Measurements from ENCODE around the gene NOVA1. TPM values are rescaled to one million over a fixed set of nuclear protein-coding genes. Genes with fewer than 3 reads are reported as not detected.

Gene NOVA1
- total RNA-seq, 1 donor from 2014 or later = 1.9 TPM

DNA sequence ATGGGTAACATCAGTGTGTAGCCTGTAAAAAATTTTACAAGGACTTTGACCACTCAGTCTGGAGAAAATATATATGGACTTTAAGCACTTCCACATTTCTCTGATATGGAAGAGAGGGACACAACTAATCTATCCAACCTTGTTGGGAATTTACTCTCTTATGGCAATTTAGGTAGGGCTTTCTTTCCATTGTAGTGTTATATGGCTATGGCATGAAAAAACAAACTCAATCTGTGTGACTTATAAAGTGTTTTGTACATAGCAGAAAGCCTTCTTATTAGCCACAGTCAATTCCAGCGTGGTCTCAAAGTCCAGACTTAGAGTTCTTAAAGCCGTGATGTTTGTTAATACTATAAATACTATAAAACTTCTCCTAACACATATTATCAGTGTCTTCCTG is 98.3 kb downstream of the NOVA1 start:
- Mint-ChIP-seq H3K4me3 (ENCODE audit: unreplicated experiment) (no peak overlapping the region), H3K36me3 (ENCODE audit: unreplicated experiment) (no peaks in the 10 kb centered on the region), H3K27me3 (ENCODE audit: unreplicated experiment) (no peaks in the 10 kb centered on the region), H3K9me3 (ENCODE audit: unreplicated experiment) (peaks cover 5% of the 10 kb centered on the region), H3K27ac (ENCODE audit: unreplicated experiment) (no peak overlapping the region), H3K4me1 (ENCODE audit: unreplicated experiment) (no peaks in the 10 kb centered on the region)
- TF ChIP-seq, protein P1, sequence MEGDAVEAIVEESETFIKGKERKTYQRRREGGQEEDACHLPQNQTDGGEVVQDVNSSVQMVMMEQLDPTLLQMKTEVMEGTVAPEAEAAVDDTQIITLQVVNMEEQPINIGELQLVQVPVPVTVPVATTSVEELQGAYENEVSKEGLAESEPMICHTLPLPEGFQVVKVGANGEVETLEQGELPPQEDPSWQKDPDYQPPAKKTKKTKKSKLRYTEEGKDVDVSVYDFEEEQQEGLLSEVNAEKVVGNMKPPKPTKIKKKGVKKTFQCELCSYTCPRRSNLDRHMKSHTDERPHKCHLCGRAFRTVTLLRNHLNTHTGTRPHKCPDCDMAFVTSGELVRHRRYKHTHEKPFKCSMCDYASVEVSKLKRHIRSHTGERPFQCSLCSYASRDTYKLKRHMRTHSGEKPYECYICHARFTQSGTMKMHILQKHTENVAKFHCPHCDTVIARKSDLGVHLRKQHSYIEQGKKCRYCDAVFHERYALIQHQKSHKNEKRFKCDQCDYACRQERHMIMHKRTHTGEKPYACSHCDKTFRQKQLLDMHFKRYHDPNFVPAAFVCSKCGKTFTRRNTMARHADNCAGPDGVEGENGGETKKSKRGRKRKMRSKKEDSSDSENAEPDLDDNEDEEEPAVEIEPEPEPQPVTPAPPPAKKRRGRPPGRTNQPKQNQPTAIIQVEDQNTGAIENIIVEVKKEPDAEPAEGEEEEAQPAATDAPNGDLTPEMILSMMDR (IDR thresholded peaks at IDR 0.05) = no peak
- DNase-seq (ENCODE audit: extremely low spot score, unreplicated experiment) = no peak

DNA sequence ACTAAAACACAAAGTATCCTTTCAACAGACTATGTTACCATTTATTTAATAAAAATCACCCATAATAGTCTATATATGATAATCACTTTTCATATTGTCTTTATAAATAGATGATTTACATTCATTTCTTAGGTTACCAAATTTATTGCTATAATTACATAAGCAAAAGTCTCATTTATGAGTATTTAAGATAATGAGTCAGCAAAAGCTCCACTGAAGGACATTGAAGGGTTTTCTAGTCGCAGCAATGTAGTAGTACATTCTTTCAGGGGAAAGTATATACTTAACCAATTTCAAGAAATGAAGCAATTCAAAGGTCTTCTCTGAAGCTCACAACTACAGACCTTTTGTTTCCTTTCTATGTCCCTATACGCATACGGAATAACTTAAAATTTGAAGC is 110.9 kb downstream of the NOVA1 start:
- Mint-ChIP-seq H3K4me1 (ENCODE audit: unreplicated experiment) (no peaks in the 10 kb centered on the region), H3K4me3 (ENCODE audit: unreplicated experiment) (no peak overlapping the region), H3K36me3 (ENCODE audit: unreplicated experiment) (no peaks in the 10 kb centered on the region), H3K27me3 (ENCODE audit: unreplicated experiment) (no peaks in the 10 kb centered on the region), H3K9me3 (ENCODE audit: unreplicated experiment) (peaks cover 4% of the 10 kb centered on the region), H3K27ac (ENCODE audit: unreplicated experiment) (no peak overlapping the region)
- no peak for DNase-seq (ENCODE audit: extremely low spot score, unreplicated experiment)
- TF ChIP-seq, protein P1 (IDR thresholded peaks at IDR 0.05) = no peak

DNA sequence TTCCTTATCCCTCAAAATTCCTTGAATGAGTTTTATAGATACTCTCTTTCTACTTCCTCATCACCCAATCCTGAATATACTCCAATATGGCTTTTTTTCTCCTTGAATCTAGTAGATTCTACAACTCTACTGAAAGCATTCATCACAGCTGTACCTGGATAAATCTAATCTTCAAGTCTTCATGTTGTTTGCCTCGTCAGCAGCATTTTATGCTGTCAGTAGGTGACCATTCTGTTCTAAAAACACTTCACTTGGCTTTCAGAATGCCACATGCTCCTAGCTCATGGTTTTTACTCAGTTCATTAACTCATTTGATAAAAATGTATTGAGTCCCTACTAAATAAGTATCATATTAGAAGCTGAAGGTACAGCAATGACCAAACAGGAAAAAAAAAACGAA is 113.3 kb downstream of the NOVA1 start:
- TF ChIP-seq, protein P1 (IDR thresholded peaks at IDR 0.05) = no peak
- no peak for DNase-seq (ENCODE audit: extremely low spot score, unreplicated experiment)
- peaks cover 4% of the 10 kb centered on the region for H3K9me3 Mint-ChIP-seq (ENCODE audit: unreplicated experiment)

DNA sequence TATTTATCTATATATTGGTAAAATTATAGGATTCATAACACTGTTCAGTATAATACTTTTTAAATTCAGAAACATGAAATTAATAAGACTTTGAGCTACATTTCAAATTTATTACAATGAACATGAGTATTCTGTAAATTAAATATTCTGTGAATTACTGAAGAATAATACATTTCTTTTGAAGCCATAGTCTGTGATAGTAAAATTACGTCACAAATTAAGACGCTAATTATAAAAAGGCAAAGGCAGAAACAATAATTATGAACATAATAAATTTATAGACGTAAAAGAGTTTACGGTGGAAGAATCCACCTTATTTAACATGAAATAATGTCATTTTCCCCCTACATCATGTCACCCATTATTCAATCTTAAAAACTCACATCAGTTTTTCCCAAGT is 118.9 kb downstream of the NOVA1 start:
- no peak overlapping the region for H3K27ac Mint-ChIP-seq (ENCODE audit: unreplicated experiment)
- no peak overlapping the region for H3K4me3 Mint-ChIP-seq (ENCODE audit: unreplicated experiment)
- peaks cover 4% of the 10 kb centered on the region for H3K9me3 Mint-ChIP-seq (ENCODE audit: unreplicated experiment)
- no peaks in the 10 kb centered on the region for H3K27me3 Mint-ChIP-seq (ENCODE audit: unreplicated experiment)
- TF ChIP-seq, protein P1 (IDR thresholded peaks at IDR 0.05) = no peak
- no peak for DNase-seq (ENCODE audit: extremely low spot score, unreplicated experiment)
- H3K4me1 Mint-ChIP-seq (ENCODE audit: unreplicated experiment) = no peaks in the 10 kb centered on the region
- no peaks in the 10 kb centered on the region for H3K36me3 Mint-ChIP-seq (ENCODE audit: unreplicated experiment)

More for the DNA sequence above, 113.3 kb downstream of the NOVA1 start:
- Mint-ChIP-seq H3K4me3 (ENCODE audit: unreplicated experiment) (no peak overlapping the region), H3K27ac (ENCODE audit: unreplicated experiment) (no peak overlapping the region), H3K36me3 (ENCODE audit: unreplicated experiment) (no peaks in the 10 kb centered on the region), H3K27me3 (ENCODE audit: unreplicated experiment) (no peaks in the 10 kb centered on the region), H3K4me1 (ENCODE audit: unreplicated experiment) (no peaks in the 10 kb centered on the region)

DNA sequence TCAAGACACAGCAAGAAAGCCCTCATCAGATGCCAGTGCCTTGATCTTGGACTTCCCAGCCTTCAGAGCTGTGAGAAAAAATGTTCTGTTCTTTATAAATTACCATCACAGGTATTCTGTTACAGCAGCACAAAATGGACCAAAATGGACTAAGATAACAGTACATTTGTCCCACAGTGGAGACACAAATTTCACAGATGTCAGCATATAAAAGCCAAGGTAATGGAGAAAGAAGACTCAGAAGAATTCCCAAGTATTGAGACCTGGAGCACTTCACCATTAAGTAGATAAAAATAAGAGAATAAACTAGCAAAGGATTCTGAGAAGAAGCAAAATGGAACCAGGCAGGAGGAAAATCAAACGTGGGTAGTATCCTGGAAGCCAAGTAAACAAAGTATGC is 131.0 kb downstream of the NOVA1 start:
- H3K4me3 Mint-ChIP-seq (ENCODE audit: unreplicated experiment) = no peak overlapping the region
- no peaks in the 10 kb centered on the region for H3K4me1 Mint-ChIP-seq (ENCODE audit: unreplicated experiment)
- no peak overlapping the region for H3K27ac Mint-ChIP-seq (ENCODE audit: unreplicated experiment)
- no peak for DNase-seq (ENCODE audit: extremely low spot score, unreplicated experiment)
- H3K36me3 Mint-ChIP-seq (ENCODE audit: unreplicated experiment) = no peaks in the 10 kb centered on the region
- TF ChIP-seq, protein P1 (IDR thresholded peaks at IDR 0.05) = no peak
- H3K9me3 Mint-ChIP-seq (ENCODE audit: unreplicated experiment) = no peaks in the 10 kb centered on the region
- H3K27me3 Mint-ChIP-seq (ENCODE audit: unreplicated experiment) = no peaks in the 10 kb centered on the region
